Measurements from ENCODE around the gene CFAP92.

GRCh38 chr3:128992926-128993460, 883 bp downstream of the CFAP92 start:
- TF ChIP-seq CTCF (IDR thresholded peaks at IDR 0.05) (no peak), TCF7L2 (IDR thresholded peaks at IDR 0.05; ENCODE audit: low read depth, low read length) (no peak), POLR2AphosphoS5 (IDR thresholded peaks at IDR 0.05; ENCODE audit: low read depth, low read length) (no peak), REST (IDR thresholded peaks at IDR 0.05; ENCODE audit: insufficient read depth in 1 of 2, low read depth in 2 of 2, low read length in 1 of 2) (no peak)

All from Panc1 (cell line).